Activated CD4-positive, alpha-beta T cell treated with anti-CD3 and anti-CD28 coated beads, Interleukin-2, amount 50 U/mL, for 16 hours (primary cell): Measurements from ENCODE around the gene S100A2.
"Not testable (repeated sequence)": the region's sequence is repeated elsewhere in the genome, so short reads cannot be mapped to it uniquely, and the experiment has no call there.

Experiments
- DNase-seq: peaks from one replicate; pipeline ENCODE4 v3.0.0-alpha.2; 2020

The S100A2 gene

GRCh38 chr1:153562021-153562420 is 3.6 kb downstream of the S100A2 start:
- not testable (repeated sequence) for DNase-seq

DNA sequence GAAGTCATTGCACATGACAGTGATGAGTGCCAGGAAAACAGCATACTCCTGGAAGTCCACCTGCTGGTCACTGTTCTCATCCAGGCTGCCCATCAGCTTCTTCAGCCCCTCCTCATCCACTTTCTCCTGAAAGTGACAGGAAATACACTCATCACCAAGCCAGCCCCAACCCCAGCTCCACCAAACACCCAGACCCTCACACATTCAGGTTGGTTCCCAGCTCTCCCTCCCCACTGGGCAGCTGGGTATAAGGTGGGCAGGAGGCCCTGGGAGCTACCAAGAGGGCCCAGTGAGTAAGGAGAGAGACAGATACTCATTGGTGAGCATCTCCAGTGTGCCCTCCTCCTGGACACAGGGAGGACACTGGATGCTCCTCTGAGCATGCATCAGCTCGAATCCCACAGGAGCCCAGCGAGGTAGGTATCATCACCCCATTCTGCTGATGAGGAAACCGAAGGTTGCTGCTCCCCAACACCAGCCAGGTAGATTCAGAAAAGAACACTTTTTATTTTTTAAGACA is 4.1 kb downstream of the S100A2 start:
- no peak for DNase-seq

DNA sequence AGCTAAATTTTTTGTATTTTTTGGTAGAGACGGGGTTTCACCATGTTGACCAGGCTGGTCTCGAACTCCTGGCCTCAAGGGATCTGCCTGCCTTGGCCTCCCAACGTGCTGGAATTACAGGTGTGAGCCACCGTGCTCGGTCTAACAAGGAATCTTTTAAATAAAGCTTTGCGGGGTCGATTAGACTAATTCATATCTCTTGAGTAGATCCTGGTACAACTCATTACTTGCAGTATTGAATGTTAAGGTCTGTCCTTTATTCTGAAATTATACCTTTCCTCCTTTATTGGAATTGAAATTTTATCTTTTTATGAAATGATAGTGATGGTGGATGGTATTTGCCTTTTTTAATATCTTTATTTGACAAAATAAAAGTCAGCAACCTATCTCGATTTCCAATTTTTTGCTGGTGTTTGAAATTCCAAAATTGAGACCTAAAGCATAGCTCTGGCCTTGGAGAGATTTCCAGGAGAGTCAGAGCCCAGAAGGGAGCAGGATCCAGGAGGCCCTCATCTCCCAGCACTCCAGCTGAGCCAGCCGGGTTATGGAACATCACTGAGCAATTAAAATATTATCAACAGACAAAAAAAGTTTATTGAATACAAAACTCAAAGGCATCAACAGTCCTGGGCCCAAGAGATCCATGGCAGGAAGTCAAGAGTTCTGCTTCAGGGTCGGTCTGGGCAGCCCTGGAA is 4.7 kb downstream of the S100A2 start:
- DNase-seq = no peak

GRCh38 chr1:153560241-153560640 is 5.4 kb downstream of the S100A2 start:
- DNase-seq = no peak

- DNase-seq = no peak
These were observed 7.8 kb downstream of the S100A2 start for GRCh38 chr1:153557877-153558276.

GRCh38 chr1:153556348-153556747 is 9.3 kb downstream of the S100A2 start:
- DNase-seq = no peak

- DNase-seq = no peak
These were observed 11.7 kb downstream of the S100A2 start for GRCh38 chr1:153553830-153554541.

GRCh38 chr1:153553096-153553495 is 12.5 kb downstream of the S100A2 start:
- DNase-seq = no peak

DNA sequence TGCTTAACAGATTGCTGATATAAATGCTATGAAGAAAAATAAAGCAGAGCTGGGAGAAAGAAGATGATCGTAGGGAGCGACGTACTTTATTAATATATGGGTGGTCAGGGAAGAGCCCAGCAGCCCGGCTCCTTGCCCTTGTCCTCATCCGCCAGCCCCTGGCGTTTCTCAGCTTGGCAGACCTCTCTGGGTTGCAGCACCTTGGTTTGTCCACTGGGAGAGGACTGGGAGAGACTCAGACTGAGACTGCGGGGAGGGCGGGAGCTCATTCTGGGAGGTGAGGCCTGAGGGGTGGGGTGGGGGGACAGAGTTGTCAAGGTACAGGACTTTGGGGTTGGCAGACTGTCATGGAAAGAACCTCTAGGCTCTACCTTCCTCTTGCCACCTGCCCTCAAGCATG is 13.3 kb downstream of the S100A2 start:
- DNase-seq = no peak

GRCh38 chr1:153550827-153551500 is 14.7 kb downstream of the S100A2 start:
- DNase-seq = no peak

GRCh38 chr1:153550398-153550758 is 15.3 kb downstream of the S100A2 start:
- no peak for DNase-seq

DNA sequence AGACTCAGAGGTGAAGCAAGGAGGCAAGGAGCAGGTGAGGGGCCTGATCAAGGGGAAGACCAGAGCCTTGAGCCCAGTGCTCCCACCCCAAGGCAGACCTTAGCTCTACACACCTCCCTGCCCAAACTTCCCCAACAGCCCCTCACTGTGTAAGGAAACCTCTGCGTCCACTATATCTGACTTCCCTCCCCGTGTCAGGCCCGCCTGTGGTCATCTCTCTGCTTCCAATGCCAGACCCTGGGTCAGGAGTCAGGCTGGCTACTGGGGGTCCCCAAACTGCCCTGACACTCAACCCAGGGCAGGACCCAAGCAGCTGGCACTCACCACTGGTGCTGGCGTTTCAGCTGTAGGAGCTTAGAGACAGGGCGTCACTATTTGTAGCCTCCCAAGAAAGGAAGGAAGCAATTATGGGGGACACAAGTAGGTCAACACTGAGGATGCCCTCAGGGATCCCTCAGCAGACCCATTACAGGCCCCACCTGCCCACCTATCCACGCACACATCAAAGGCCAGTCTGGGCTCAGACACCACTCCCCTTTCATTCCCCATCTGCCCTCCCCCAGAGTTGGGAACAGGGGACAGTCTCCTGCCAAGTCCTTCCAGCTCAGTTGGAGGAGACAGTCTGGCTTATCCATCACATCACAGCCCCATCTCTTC is 15.8 kb downstream of the S100A2 start:
- no peak for DNase-seq

- no peak for DNase-seq
These were observed 16.6 kb downstream of the S100A2 start, which contains the start of gene S100A3 for GRCh38 chr1:153548722-153549688. Gene S100A3, minus strand, starts transcription at chr1:153549258. Its CDS starts 773 bp downstream, at chr1:153548485.

GRCh38 chr1:153547560-153548551 is 17.8 kb downstream of the S100A2 start:
- DNase-seq = no peak

DNA sequence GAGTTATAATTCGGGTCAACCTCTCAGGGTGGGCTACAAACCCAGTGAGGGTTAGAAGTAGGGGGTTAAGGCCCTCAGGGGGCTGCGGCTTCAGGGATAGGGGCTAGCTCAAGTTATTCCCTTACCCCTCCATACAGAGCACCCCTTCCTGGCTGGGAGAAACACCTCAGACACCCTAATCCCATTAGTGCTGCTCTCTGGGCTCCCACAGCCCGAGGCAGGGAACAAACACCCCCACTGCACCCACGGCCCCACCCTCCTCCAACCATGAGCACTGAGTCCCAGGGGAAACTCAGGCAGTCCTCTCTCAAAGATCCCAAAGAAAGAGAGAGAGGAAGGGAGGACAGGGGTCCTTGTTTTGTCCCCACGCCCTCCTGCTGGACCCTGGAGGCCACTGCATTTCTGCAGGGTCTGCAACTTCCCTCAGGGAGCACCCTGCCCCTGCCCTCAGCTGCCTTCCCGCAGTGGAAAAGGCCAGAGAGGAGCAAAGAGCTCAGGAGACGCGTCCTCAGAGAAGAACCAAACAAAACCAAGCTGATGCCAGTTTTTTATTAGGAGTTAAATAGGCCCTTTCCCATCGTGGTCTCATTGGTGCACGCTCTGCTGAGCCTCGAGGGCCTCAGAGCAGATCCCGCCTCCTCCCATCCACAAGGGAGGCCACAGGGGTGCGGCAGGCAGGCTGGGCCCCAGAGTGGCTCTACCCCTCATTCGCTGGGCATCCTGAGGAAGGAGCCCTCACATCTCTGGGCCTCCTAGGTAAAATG is 18.7 kb downstream of the S100A2 start:
- no peak for DNase-seq

- DNase-seq = no peak
These were observed 19.3 kb downstream of the S100A2 start for GRCh38 chr1:153546371-153546770.

- peak; percentile 97 for DNase-seq
These were observed 20.3 kb downstream of the S100A2 start, which contains the start of gene S100A4 for GRCh38 chr1:153545067-153546055. Gene S100A4, minus strand, starts transcription at chr1:153545806. Its CDS starts 1,012 bp downstream, at chr1:153544794.

DNA sequence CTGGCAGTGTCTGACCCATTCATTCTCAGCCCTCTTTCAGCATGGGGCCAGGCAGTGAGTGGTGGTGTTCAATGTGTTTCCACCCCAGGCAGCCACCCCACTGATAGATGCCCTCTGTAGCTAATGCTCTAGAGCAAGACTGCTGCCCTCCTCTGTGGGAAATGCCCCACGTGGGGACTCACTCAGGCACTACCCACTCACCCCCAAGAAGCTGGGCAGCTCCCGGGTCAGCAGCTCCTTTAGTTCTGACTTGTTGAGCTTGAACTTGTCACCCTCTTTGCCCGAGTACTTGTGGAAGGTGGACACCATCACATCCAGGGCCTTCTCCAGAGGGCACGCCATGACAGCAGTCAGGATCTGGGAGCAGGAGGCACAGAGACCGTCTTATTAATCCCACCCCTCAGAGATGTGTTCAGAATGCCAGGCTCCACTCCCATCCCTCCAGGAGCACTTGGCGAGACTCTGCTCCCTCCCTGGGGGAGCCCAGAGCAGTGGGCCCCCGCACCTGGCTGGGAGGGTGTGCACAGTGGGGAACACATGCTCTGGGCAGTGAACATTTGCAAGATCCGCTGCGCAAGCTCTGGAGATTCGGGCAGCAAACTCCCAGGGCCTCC is 21.1 kb downstream of the S100A2 start:
- DNase-seq = no peak
